HG03108 (cell line): ENCODE data around the gene CARD19.

Experiments
- ATAC-seq: cut with Tn5 transposase; IDR thresholded peaks from one replicate; pipeline ENCODE4 v1.9.1; 2021; ENCODE audit warnings: moderate library complexity; ENCODE audit not compliant: unreplicated experiment

CARD19 gene

DNA sequence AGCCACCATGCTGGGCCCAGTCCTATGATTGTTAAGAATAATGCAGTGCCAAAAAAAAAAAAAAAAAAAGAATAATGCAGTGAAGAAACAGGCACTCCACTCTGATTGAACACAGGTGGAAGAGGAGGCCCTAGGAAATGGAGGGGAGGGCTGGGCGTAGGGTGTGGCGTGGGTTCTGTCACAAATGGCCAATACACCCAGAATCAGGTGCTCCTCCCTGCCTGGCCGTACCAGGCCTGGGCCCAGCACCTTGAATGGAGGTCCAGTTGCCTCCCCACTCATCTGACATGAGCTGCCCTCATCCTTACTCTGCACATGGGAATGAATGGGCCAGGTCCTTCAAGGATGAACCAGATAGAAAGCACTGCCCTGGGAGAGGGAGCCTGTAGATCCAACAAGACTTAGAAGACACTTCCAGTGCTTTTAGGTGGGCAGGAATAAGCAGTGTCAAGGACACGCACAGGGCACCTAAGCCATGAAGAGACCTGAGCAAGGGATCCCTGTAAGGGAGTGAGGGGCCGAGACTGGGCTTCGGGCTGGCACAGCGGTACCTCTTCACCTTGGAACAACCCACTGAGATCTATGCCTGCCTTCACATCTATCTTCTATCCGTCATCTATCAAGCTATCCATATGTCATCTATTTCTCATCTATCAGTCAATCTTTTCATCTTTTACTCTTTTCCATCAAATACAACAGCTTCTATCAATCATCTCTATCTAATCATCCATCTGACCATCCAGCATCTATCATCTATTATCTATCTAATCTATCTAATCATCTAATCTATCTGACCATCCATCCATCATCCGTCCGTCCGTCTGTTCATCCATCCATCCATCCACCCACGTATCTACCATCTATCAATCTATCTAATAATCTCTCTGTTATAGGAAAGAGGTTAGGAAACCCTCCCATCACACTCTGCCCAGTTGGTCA lies 22.2 kb downstream of the CARD19 start:
- ATAC-seq, result no peak

DNA sequence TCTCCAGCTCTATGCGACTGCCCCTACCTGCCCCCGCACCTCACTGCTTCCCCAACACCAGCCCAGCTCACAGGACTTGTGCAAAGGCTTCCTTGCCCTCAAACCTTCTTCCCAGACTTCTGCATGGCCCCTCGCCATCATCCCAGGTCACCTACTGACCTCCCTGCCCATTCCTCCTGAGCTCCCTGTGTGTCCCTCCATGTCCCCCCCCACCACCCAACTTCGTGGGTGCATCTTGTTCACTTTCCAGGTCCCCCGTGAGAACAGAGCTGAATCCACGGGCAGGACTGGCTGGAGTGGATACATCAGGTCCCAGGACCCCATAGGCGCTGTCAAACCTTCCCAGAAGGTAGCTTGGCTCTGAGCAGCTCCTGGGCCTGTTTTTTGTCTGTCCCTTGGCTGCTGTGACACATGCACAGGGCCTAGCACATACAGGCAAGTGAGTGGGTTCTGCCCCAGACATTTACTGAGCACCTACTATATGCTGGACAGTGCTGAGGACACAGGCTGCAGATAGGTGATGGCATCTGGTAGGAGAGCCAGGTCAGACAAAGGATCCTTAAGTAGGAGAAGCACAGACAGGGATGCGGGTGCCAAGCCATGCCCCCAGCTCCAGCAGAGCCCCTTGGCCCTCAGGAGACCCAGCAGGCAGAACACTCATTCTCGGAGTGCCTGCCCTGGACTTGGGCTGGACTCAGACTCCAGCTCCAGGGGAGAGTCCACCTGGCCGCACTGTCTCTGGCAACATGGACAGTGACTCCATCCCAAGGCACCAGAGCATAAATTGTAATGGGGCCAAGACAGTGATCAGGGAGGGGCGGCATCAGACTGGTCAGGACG lies 23.1 kb downstream of the CARD19 start:
- ATAC-seq, result no peak

DNA sequence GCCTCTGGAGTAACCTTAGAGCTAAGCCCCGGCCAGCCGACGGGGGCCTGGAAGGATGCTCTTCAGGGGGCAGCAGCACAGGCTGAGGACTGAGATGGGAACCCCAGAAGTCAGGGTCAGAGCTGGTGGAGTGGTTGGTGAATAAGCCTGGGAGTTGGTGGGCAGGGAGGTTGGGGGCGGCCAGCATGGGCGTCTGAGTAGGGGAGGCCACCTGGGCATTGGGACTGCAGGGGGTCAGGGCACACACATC lies 23.6 kb downstream of the CARD19 start:
- no peak for ATAC-seq

DNA sequence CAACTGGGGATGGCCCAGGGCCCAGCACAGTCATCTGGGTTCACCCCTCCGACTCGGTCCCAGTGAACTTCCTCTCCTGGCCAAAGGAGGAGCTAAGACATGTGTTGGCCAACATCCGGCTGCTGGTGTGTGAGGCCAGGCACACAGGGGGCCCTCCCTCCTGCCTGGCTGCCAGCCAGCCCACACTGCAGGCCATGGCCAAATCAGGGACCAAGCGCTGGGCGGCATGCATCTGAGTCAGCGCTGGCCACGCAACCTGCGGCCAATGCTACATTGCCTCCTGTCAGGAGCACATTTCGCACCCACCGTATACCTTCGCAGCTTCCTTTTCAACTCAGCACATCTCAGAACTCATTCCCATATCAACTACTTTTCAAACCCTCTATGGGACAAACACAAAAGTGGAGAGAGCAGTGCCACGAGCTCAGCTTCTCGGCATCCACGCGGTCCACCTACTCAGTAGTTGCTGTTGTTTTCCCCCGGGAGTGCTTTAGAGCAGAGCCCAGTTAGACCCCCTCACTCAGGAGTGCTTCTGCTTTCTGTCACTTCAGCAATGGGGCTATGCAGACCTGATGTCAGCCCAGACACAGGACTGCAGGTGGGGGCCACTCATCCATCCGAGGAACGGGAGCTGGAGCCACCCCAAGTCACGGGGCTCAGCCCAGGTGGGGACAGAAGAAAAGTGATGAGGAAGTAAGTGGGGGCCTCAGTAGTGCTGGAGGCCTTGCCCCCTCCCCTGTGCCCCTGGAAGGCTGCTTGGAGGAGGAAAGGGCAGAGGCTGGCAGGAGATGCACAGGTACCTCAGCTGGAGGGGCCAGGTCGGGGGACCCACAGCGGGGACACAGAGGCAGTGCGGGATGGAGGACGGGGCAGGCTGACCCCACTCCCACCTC lies 24.2 kb downstream of the CARD19 start:
- ATAC-seq, result peak; percentile 89

DNA sequence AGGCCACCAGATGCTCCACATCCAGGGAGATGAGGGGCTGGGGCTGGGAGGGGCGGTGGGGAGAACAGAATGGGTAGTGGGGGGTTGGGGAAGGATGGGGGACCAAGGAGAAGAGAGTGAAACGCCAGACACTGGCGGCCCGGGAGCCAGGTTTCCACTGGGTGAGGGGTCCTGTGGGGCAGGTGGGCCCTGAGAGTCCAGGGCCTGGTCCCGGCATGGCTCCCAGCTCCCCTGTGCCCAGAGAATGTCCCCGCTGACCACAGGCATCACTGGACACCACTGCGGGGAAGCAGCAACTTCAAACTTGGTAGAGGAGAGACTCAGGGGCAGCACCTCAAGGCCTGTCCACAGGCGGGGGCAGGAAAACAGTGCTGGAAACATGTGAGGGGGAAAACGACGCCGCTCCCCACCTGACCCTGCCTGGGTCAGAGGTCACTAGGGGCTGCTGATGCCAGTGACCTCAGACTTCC lies 24.9 kb downstream of the CARD19 start:
- ATAC-seq, result no peak

DNA sequence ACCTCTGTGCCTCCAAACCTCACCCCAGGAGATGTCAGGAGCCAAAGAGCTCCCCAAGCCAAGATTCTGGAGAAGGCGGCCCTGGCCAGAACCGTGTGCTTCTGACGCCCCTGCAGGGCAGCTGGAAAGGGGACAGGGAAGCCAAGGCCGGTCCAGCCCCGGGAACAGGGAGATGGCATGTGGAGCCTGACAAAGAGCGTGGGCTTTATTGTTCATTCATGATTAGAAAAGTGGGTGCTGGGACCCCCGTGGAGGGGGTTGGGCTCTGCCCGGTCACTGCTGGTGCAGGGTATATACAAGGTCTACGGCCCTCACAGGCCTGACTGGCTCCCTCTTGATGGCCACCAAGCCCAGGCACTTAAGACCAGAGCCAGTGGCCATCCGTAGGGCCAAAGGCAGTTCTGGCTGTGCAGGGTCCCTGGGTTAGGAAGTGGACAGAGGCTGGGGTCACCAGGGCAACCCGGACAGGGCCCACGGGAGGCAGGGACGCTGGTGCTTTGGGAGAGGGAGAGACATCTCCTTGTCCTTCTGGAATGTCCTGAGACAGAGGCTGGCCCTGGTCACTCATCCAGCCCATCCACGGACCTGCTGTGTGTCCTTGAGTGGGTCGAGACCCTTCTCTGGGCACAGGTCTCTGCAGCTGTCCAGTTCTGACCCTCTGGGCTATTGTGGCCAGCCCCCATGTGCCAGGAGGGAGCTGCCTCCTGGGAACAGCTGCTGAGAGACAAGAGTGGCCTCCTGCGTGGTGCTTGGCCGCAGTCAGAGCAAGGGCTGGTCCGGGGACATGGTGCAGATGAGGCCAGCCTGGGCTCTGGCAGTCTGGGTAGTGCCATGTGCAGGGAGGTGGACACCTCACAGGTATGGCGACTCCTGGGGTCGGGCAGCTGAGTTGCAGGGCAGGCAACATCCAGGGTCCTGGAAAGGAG lies 25.6 kb downstream of the CARD19 start:
- no peak for ATAC-seq

DNA sequence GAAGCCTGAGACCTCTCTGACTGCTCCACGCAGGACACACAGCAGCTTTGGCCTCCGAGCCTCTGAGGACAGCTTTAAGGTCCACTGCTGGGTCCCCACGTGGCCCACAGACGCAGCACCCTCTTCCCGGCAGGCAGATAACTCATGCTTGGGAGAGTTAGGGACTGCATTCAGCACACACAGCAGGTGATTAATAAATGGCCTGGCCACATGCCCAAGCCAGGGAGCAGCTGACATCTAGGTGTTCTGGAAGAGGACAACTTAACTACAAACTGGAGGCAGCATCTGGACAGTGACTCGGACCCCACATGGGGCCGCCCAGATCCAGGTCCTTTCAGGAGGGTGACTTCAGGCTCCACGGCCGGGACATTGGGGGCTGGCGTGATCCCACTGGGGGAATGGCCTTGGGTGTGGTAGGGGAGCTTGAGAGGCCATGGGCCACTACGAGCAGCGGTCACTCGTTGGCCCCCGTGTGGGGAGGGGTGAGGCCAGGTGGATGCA lies 26.8 kb downstream of the CARD19 start:
- ATAC-seq, result no peak

DNA sequence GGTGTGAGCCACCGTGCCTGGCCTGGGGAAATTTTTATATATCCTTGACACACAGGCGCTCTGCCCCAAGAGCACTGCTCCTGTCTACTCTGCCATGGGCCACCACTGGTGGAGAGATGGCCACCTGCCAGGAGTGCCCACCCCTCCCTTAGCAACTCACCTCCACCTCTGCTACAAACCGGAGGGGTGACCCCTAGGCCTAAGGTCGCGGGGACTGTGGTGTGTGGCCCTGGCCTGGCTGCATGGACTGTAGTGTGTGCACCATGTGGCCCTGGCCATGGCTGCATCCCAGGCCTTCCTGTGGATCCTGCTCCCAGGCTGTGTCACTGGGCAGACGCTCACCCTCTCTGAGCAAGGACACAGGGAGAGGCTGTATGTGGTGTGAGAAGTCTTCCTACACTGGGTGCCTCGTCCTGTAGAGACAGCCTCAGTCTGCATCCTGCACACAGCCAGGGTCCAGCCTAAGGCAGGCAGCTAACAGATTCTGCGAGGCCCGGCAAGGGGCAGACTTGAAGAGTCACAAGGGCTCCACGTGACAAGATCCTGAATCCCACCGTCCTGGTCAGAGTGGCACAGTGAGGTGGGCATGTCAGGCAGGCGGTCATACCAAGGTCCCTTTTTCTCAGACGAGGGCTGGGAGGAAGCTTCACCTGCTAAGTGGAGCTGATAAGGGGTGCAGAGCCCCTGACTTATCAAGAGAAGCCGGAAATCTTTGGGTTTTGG lies 27.7 kb downstream of the CARD19 start:
- no peak for ATAC-seq

DNA sequence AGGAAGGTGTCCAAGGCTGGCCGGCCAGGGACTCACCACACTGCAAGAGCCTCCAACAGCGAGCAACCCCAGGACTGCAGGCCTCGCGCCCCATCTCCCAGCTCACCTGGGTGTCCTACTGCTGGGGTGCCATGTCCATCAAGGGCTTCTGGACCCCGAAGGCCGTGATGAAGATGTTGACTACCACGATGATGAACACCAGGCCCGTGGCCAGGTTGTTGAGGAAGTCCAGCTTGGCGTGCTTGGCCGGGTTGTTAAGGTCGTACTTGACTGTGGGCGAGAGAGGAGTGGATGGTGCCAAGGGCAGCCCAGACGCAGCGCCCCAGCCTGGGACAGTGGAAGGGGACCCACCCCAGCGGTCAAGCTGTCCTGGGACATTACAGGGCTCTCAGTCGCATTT lies 28.8 kb downstream of the CARD19 start:
- no peak for ATAC-seq

DNA sequence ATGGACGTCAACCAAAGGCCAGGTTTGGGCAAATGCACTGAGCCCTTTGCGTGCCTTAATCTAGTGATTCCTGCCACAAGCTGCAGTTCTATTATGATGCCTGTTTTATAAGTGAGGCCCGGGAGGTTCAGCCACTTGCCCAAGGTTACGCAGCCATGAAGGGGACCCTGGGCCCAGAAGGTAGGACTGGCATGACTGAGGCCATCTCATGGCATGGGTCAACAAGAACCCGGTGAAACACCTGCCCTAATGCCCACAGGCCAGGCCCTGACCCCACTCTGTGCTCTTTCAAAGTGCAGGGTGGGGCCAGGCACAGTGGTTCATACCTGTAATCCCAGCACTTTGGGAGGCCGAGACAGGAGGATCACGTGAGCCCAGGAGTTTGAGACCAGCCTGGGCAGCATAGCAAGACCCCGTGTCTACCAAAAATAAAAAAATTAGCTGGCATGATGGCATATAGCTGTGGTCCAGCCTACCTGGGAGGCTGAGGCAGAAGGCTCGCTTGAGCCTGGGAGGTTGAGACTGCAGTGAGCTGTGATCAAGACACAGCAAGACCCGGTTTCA lies 29.4 kb downstream of the CARD19 start:
- ATAC-seq, result no peak

DNA sequence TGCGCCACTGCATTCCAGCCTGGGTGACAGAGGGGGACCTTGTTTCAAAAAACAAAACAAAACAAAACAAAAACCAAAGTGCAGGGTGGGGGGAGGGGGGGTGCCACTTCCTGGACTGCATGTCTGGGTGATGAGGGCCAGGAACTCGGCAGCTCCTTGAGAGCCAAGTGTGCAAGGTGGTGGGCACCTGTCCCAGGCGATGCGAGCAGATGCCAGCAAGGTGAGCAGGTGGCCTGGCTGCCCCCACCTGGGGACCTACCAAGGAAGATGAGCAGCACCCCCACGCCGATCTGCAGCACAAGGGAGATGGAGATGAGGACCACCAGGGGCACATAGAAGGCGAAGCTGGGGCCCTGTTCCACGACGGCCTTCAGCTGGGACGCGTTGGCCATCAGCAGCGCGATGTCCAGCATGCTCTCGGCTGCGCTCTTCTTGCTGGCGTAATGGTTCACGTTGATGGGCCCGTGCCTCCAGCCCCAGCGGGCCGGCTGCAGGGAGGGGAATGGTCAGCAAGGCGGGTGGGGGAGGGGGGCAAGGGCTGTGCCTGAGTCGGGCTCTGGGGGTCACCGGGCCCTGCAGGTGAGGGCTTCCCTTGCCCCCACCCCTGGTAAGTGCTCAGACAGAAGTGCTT lies 30.2 kb downstream of the CARD19 start:
- ATAC-seq, result no peak

DNA sequence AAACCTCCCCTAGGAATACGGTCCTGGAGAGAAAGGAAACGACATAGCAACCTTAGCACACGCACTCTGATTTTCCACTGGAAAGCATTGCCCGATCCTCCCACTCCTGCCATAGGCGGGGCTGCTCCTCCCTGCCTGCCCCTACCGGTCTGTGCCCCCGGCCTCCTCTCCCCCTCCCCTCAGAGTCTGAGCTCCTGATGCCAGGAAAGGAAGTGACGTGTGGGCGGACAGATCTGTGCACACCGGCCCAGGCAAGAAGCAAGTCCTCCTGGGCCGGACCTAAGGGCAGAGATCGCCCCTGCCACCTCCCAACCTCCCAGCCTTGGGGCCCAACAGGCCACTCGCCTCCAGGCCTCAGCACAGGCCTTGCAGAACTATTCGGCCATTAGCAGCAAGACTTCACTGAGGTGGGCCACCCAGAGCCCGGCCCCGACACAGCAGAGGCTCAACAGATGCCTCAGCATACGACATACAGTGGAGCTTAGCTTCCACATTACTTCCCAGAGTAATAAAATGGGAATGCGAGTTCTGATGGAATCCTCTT lies 30.9 kb downstream of the CARD19 start:
- no peak for ATAC-seq

DNA sequence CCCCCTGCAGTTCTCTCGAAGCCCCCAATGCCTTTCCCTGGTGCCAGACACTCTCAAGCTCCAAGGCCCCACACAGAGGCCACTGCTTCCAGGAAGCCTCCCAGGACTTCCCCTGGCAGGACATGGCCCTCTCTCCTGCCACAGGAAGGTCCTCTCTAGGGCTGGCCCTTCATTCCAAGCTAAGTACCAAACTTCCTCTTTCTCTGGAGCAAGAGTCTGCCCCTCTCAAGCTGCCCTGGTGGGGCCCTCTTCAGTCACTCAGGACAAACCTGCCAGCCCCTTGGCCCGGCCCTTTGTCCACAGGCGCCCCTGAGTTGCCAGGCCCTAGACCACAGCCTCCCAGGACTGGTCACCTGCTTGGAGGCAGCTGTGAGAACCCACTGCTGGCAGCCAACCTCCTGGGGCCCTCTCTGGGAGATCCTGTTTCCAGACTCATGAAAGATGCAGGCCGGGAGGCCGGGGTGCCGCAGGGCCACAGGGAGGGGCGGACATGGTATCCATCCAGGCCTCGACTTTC lies 31.4 kb downstream of the CARD19 start:
- ATAC-seq, result no peak

DNA sequence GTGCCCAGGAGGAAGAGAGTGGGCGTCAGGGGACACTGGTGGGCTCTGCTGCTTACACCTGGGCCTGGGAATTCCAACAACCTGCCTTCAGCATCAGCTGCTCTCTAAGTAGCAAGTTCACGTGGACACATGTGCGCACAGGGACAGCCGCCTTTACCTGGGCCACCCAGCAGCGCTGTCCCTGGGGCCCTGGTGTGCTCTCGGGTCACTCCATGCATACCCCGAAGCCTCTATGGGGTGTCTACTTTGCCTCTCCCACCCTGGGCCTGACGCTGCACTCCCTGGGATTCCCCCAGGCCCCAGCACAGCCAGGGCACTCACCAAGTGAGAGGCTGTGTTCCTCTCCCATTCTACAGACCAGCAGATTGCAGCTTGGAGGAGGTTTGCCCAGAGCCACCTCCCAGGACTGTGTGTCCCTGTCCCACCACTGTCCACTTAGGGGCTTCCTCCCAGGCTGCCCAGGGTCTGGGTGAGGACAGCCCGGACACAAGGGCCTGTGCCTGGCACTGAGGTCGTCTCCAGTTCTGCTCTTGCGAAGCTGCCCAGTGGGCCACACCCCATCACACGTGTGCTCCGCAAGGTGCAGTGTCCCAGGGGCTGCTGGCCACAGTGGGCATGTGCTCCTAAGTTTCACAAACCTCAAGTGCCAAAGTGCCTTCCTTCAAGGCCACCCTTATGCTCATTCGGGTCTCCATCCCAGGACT lies 32.1 kb downstream of the CARD19 start:
- no peak for ATAC-seq

DNA sequence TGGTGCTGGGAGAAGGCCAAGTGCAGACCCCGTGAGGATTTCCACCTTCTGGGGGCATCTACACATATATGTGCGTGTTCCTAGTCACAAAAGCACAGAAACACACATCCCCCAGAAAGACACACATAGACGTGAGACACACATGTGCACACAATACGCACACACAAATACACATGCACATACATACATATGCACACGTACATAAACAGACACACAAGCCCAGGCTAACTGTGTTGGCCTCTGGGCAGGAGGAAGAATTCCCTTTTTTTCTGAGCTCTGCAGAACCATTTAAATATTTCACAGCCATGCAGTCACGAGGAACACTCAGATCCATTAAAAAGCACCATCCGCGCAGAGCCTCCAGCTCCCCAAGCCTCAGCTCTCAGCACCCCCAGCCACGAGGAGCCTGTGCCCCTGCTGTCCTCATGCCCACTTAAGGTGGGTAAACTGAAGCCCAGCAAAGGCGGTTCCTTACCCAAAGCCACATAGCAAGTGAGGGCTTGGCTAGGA lies 32.8 kb downstream of the CARD19 start:
- ATAC-seq, result no peak

DNA sequence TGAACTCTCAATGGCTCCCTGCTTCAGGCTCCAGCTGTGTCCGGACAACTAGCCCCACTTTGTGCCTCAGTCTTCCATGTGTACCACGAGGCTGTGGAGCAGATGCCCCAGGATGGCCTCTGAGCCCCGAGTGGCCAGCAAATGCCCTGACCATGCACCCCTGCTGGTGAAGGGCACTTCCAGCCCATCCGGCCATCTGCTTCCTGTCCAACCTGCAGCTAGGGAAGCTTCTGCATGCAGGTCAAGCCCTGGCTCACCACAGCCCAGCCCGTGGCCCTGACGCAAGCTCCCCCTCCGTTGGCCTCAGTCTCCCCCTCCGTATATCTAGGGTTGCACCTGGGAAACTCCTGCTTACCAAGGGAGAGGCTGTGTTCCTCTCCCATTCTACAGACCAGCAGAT lies 33.3 kb downstream of the CARD19 start:
- ATAC-seq, result no peak
